SK-N-SH (cell line): ENCODE results near the gene TGFB2. TPM values are rescaled to one million over a fixed set of nuclear protein-coding genes. Genes with fewer than 3 reads are reported as not detected.
A peak's percentile ranks its signal among the peaks of the same experiment; 100 is the strongest.

Experiments
- CTCF ChIA-PET: fragments of 300-600, 350-600 bp; formaldehyde crosslinking; extraction: SDS; loops from one replicate; lab custom pipeline; 2021; lab: Yijun Ruan, JAX
- POLR2A ChIA-PET: fragments of 350-600 bp; sonication (Branson Sonifier 250); formaldehyde crosslinking; extraction: SDS; loops from one replicate; lab custom pipeline; 2020; ENCODE audit warnings: antibody characterized with exemption, inconsistent platforms; lab: Yijun Ruan, JAX
- DNase-seq: peaks from one replicate; pipeline ENCODE4 v3.0.0; 2012
- H2AFZ ChIP-seq: fragments of 200-600 bp; sonication (generic); 2 replicates; pipeline ENCODE4 v1.8.1; 2016; ENCODE audit warnings: antibody characterized with exemption, mild to moderate bottlenecking, low read depth
- H3F3A ChIP-seq: fragments of 200-600 bp; sonication (generic); replicated peaks from 2 replicates; pipeline ENCODE3; 2016; ENCODE audit warnings: antibody characterized with exemption, mild to moderate bottlenecking; ENCODE audit not compliant: insufficient read depth
- H3K27ac ChIP-seq, 2 experiments: fragments of 200-500 bp in 1 of 2; fragments of 200-600 bp in 1 of 2; sonication (Bioruptor generic) in 1 of 2; sonication (generic), shearing (Covaris generic) in 1 of 2; 2 replicates each; pipeline versions ENCODE4 v1.5.1 to v1.6.1; 2014 to 2016; ENCODE audit warnings: low read depth in 2 of 2, inconsistent platforms in 1 of 2, low read length in 1 of 2, mild to moderate bottlenecking in 1 of 2, mixed read lengths in 1 of 2
- H3K27me3 ChIP-seq: fragments of 200-600 bp; sonication (generic), shearing (Covaris generic); 2 replicates; pipeline ENCODE4 v1.6.1; 2016; ENCODE audit warnings: mixed run types; ENCODE audit not compliant: insufficient read depth
- H3K36me3 ChIP-seq, 2 experiments: fragments of 200-500 bp in 1 of 2; fragments of 200-600 bp in 1 of 2; sonication (Bioruptor generic) in 1 of 2; sonication (generic) in 1 of 2; replicated peaks in 1 of 2; 2 replicates each; pipeline versions ENCODE3 to v1.5.1; 2014 to 2016; ENCODE audit warnings: low read length in 1 of 2, mild to moderate bottlenecking in 1 of 2; ENCODE audit not compliant: insufficient read depth in 2 of 2, control insufficient read depth in 1 of 2
- H3K4me1 ChIP-seq, 2 experiments: fragments of 200-500 bp in 1 of 2; fragments of 200-600 bp in 1 of 2; sonication (Bioruptor generic) in 1 of 2; sonication (generic), shearing (Covaris generic) in 1 of 2; 2 replicates each; pipeline versions ENCODE4 v1.5.1 to v1.6.1; 2014 to 2016; ENCODE audit warnings: low read depth in 1 of 2, low read length in 1 of 2, mixed run types in 1 of 2; ENCODE audit not compliant: insufficient read depth in 2 of 2, control insufficient read depth in 1 of 2
- H3K4me2 ChIP-seq: fragments of 200-600 bp; sonication (generic), shearing (Covaris generic); 2 replicates; pipeline ENCODE4 v1.6.1; 2017; ENCODE audit warnings: mixed run types
- H3K4me3 ChIP-seq, 2 experiments: fragments of 200-500 bp in 1 of 2; fragments of 200-600 bp in 1 of 2; sonication (Bioruptor generic) in 1 of 2; sonication (generic), shearing (Covaris generic) in 1 of 2; 2 replicates each; pipeline versions ENCODE4 v1.5.1 to v1.8.1; 2014 to 2016; ENCODE audit warnings: low read depth in 2 of 2, inconsistent platforms in 1 of 2, low read length in 1 of 2, mild to moderate bottlenecking in 1 of 2, mixed read lengths in 1 of 2, moderate library complexity in 1 of 2
- H3K79me2 ChIP-seq: fragments of 200-600 bp; sonication (generic); 2 replicates; pipeline ENCODE4 v1.8.1; 2017; ENCODE audit warnings: mild to moderate bottlenecking; ENCODE audit not compliant: insufficient read depth
- H3K9ac ChIP-seq: fragments of 200-600 bp; sonication (generic); 2 replicates; pipeline ENCODE4 v1.6.1; 2017; ENCODE audit warnings: mixed run types
- H3K9me2 ChIP-seq: fragments of 200-600 bp; sonication (generic); 2 replicates; pipeline ENCODE4 v1.6.1; 2017; ENCODE audit warnings: mixed run types
- H3K9me3 ChIP-seq: fragments of 200-600 bp; sonication (generic); 2 replicates; pipeline ENCODE4 v1.6.1; 2017; ENCODE audit warnings: mixed run types, mild to moderate bottlenecking, moderate library complexity
- H4K20me1 ChIP-seq: fragments of 200-600 bp; sonication (generic); 2 replicates; pipeline ENCODE4 v1.6.1; 2017; ENCODE audit warnings: mild to moderate bottlenecking, mixed run types; ENCODE audit not compliant: insufficient read depth
- CHD2 ChIP-seq: fragments of 150-350 bp; IDR thresholded peaks from 2 replicates; pipeline ENCODE4 v1.6.1; 2018; ENCODE audit warnings: low read length; ENCODE audit not compliant: partially characterized antibody
- CTCF ChIP-seq: fragments of 200-600 bp; sonication (generic); IDR thresholded peaks from 2 replicates; pipeline ENCODE4 v1.6.1; 2017; ENCODE audit warnings: antibody characterized with exemption, mild to moderate bottlenecking, moderate library complexity
- ELF1 ChIP-seq: IDR thresholded peaks from 2 replicates; pipeline ENCODE4 v1.4.0; 2012
- GABPA ChIP-seq: IDR thresholded peaks from 2 replicates; pipeline ENCODE4 v1.4.0; 2012; ENCODE audit warnings: low read depth, mild to moderate bottlenecking
- IRF3 ChIP-seq: fragments of 150-350 bp; IDR thresholded peaks from 2 replicates; pipeline ENCODE4 v1.6.1; 2016; ENCODE audit warnings: mild to moderate bottlenecking, low read depth, low read length
- MXI1 ChIP-seq: IDR thresholded peaks from 2 replicates; pipeline ENCODE4 v1.6.1; 2012; ENCODE audit warnings: mild to moderate bottlenecking, low read depth, low read length, improper control_type of control experiment
- NFIC ChIP-seq: IDR thresholded peaks from 2 replicates; pipeline ENCODE4 v1.4.0; 2012; ENCODE audit warnings: borderline replicate concordance
- RCOR1 ChIP-seq: fragments of 150-350 bp; IDR thresholded peaks from 2 replicates; pipeline ENCODE4 v1.6.1; 2017; ENCODE audit warnings: antibody characterized with exemption, low read length
- REST ChIP-seq: IDR thresholded peaks from 2 replicates; pipeline ENCODE4 v1.6.1; 2012; ENCODE audit warnings: mild to moderate bottlenecking, low read depth, low read length, moderate library complexity
- RXRA ChIP-seq: IDR thresholded peaks from 2 replicates; pipeline ENCODE4 v1.4.0; 2012; ENCODE audit warnings: low read depth, mild to moderate bottlenecking, borderline replicate concordance
- SIN3A ChIP-seq: IDR thresholded peaks from 2 replicates; pipeline ENCODE4 v1.6.1; 2012; ENCODE audit warnings: low read depth, mild to moderate bottlenecking, low read length, moderate library complexity, borderline replicate concordance
- SMC3 ChIP-seq: IDR thresholded peaks from 2 replicates; pipeline ENCODE4 v1.6.1; 2012; ENCODE audit warnings: low read depth, low read length, improper control_type of control experiment
- USF2 ChIP-seq: fragments of 150-350 bp; IDR thresholded peaks from 2 replicates; pipeline ENCODE4 v1.6.1; 2017; ENCODE audit warnings: antibody characterized with exemption, low read length, low read depth, borderline replicate concordance
- YY1 ChIP-seq: IDR thresholded peaks from 2 replicates; pipeline ENCODE4 v1.4.0; 2012; ENCODE audit warnings: low read depth, mild to moderate bottlenecking
- WGBS: methylation state at CpG from one replicate; pipeline ENCODE4 v1.1.6; 2017; ENCODE audit warnings: low lambda C conversion rate; 5-methylcytosine and 5-hydroxymethylcytosine counted together
- polyA plus RNA-seq, 3 experiments: library from polyadenylated mRNA; depleted of rRNA; stranded (reverse); fragments of >200 nt; gene quantifications; 2 replicates each; pipeline ENCODE4 v1.2.3, GENCODE V29; 2012
- TF ChIP-seq, protein P1 (sequence below): IDR thresholded peaks from 2 replicates; pipeline ENCODE4 v1.4.0; 2012; ENCODE audit warnings: low read depth, borderline replicate concordance
- TF ChIP-seq, protein P2 (sequence below): IDR thresholded peaks from 2 replicates; pipeline ENCODE4 v1.4.0; 2012; ENCODE audit warnings: low read depth

TGFB2 gene
- polyA plus RNA-seq, 1 of the 3 experiments (the other 2 are of a cell fraction), result 2.4 TPM

DNA sequence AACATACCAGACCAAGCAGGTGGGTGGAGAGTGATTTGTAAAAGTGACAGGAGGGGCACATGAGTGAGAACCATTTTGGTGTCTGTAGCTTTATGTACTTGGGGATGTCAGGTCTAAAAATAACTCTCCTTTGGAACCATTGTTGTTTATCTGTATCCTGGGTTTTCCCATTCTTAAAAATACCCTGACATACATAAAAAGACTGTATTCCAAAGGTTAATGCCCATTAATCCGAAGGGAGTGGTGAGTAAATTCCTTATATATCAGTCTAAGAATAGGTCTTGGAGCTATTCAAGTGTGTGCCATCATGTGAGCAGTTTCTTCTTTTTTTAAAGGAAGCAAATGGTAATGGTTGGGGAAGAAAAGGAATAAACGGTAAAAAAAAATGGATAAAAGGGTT, 117.5 kb downstream of the TGFB2 start:
- Histone ChIP-seq H3K36me3 (no peaks in the 10 kb centered on the region), H3K4me1 (peaks cover 31 to 44% of the 10 kb centered on the region in 2 experiments), H3K4me2 (peak overlapping the region; percentile 65; the same call in 1 of the 2 replicates), H4K20me1 (no peaks in the 10 kb centered on the region), H3K27ac (peak overlapping the region; percentile 74 to 93; a peak in 3 of 4 replicates), H2AFZ (peak overlapping the region; percentile 87), H3F3A (peaks cover 23% of the 10 kb centered on the region), H3K4me3 (no peak overlapping the region), H3K9me2 (no peaks in the 10 kb centered on the region), H3K79me2 (no peaks in the 10 kb centered on the region), H3K27me3 (no peaks in the 10 kb centered on the region), H3K9ac (0 out of 2 replicates have a peak overlapping the region, but pooled peaks have one; percentile 60), H3K9me3 (no peaks in the 10 kb centered on the region)
- DNase-seq, result no peak
- 66% methylated on average over 2 of the region's 2 CpGs for WGBS
- ChIA-PET POLR2A (no interaction called here), CTCF (no interaction called here)
- TF ChIP-seq SMC3 (no peak), GABPA (no peak), NFIC (no peak), CHD2 (no peak), ELF1 (no peak), SIN3A (no peak), RCOR1 (no peak), YY1 (no peak), REST (no peak)
- TF ChIP-seq, protein P1, sequence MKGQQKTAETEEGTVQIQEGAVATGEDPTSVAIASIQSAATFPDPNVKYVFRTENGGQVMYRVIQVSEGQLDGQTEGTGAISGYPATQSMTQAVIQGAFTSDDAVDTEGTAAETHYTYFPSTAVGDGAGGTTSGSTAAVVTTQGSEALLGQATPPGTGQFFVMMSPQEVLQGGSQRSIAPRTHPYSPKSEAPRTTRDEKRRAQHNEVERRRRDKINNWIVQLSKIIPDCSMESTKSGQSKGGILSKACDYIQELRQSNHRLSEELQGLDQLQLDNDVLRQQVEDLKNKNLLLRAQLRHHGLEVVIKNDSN, result no peak
- TF ChIP-seq, protein P2, sequence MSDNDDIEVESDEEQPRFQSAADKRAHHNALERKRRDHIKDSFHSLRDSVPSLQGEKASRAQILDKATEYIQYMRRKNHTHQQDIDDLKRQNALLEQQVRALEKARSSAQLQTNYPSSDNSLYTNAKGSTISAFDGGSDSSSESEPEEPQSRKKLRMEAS, result no peak

DNA sequence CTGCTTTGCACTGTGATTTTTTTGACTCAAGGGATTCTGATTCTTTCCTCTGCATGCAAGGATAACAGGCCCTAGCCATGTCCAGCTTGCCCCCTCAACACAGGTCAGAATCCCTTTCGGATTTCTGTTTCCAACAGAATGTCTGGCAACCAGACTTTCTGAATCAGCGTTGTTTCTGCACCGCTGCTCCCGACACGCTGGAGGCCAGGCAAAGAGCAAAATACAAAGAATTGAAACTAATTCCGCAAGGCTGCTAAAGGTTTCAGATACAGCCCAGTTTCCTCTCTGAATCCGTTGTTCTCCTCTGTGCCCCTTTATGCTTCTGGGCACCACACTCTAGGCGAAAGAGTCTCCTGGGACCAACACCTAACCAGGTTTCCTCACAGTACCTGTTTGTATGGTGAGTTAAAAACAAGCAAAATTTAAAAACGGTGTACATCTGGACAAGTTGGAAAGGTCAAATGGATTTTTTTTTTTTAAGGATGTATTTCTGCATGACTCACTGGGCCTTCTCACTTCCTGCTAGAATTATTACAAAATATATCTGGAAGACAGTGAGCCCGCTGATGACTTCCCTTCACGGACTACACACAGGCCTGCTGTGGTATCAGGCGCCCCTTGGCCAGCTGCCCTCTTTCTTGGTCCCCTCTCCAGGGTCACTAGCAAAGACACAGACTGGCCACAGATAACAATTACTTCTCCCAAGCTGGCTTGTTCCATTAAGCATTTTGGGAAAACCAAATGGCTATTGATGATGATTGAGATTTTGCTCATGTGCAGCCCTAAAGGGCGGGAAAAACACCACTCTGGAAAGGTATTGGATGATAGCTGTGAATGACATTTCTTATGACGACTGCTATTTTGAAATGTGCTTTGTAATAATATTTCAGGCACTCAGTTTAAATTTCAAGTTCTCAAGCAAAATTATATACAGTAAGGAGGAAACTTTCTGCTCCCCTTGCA, 118.3 kb downstream of the TGFB2 start:
- H3K4me2 ChIP-seq, result peak overlapping the region; percentile 65
- peak overlapping the region; percentile 60 for H3K9ac ChIP-seq
- no peaks in the 10 kb centered on the region for H3K36me3 ChIP-seq
- WGBS, result 47% methylated on average over 14 of the region's 14 CpGs
- H3K27ac ChIP-seq, result peak overlapping the region; percentile 74 to 93
- ChIA-PET POLR2A (no interaction called here), CTCF (no interaction called here)
- peak; percentile 6 for DNase-seq
- H4K20me1 ChIP-seq, result no peaks in the 10 kb centered on the region
- H3K4me1 ChIP-seq, result peaks cover 31 to 44% of the 10 kb centered on the region in 2 experiments
- H3F3A ChIP-seq, result peaks cover 17% of the 10 kb centered on the region
- no peaks in the 10 kb centered on the region for H3K9me3 ChIP-seq
- H3K79me2 ChIP-seq, result no peaks in the 10 kb centered on the region
- no peaks in the 10 kb centered on the region for H3K27me3 ChIP-seq
- H3K4me3 ChIP-seq, result peak overlapping the region in 1 of 2 experiments; percentile 39; a peak in 1 of 4 replicates
- H3K9me2 ChIP-seq, result no peaks in the 10 kb centered on the region
- H2AFZ ChIP-seq, result peak overlapping the region; percentile 87
- peak; percentile 44; the same call in 1 of the 2 replicates for TF ChIP-seq GABPA
- no peak for TF ChIP-seq CTCF
- no peak for TF ChIP-seq USF2
- no peak for TF ChIP-seq IRF3
- no peak for TF ChIP-seq SMC3
- no peak for TF ChIP-seq MXI1
- TF ChIP-seq YY1, result no peak
- TF ChIP-seq CHD2, result no peak
- peak; percentile 71; the same call in 1 of the 2 replicates for TF ChIP-seq RXRA
- no peak for TF ChIP-seq RCOR1
